ENCODE measurements around the gene ASTN2. TPM values are rescaled to one million over a fixed set of nuclear protein-coding genes. Genes with fewer than 3 reads are reported as not detected.

The ASTN2 gene
- total and polyA plus RNA-seq, 2 donors (not counting 3 experiments of a cell fraction or from before 2014, with no cell fraction given), result 1.0 to 1.9 TPM

DNA sequence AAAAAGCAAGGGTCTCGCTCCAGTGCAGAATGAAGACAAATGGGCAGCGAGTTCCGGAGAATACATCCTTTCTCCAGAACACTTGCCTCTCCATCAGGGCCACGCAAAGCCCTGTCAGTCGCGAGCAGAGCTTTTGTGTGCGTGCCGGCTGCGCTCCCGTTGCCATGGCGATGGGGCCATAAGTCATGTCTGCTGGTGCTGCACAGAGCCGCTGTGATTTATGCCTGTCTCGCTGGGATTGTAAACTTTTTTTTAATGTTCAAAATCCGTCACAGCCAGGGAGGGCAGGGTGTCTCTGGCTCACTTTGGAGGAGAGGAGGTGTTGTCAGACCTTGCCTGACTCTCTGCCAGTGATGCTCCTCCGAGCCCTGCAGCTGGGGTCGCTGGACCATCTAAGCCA is 455.0 kb downstream of the ASTN2 start:
- no peak overlapping the region for H2AFZ ChIP-seq (ENCODE audit: low read depth, low read length)
- no peak overlapping the region for H3K27ac ChIP-seq (ENCODE audit: insufficient read depth, low read depth, low read length)
- no peak overlapping the region for H3K9ac ChIP-seq (replicated peaks; ENCODE audit: extremely low read depth, insufficient read depth, low read length)
- H3K4me1 ChIP-seq (ENCODE audit: control insufficient read depth, extremely low read depth, insufficient read depth, low read length), result no peaks in the 10 kb centered on the region
- intact Hi-C loops (cut with micrococcal nuclease), result no loop called here
- no peak overlapping the region for H3K4me3 ChIP-seq (replicated peaks in 1 of 3; ENCODE audit: insufficient read depth in 1 of 3, low read depth in 1 of 3, low read length in 3 of 3)
- TF ChIP-seq POLR2A (IDR thresholded peaks at IDR 0.05; ENCODE audit: low read depth, low read length) (no peak), EZH2 (IDR thresholded peaks at IDR 0.05; ENCODE audit: borderline replicate concordance, low read depth, low read length, severe bottlenecking) (no peak), GATA2 (IDR thresholded peaks at IDR 0.05; ENCODE audit: insufficient read depth, insufficient read length, low read depth, low read length) (no peak), JUN (IDR thresholded peaks at IDR 0.05; ENCODE audit: borderline replicate concordance, insufficient read depth, insufficient read length, low read depth) (no peak), POLR2AphosphoS5 (IDR thresholded peaks at IDR 0.05; ENCODE audit: insufficient read depth, low read depth, low read length) (no peak), FOS (IDR thresholded peaks at IDR 0.05; ENCODE audit: borderline replicate concordance, insufficient read depth, low read length) (no peak), MYC (IDR thresholded peaks at IDR 0.05; ENCODE audit: low read depth, low read length) (no peak)
- TF ChIP-seq, protein P1, sequence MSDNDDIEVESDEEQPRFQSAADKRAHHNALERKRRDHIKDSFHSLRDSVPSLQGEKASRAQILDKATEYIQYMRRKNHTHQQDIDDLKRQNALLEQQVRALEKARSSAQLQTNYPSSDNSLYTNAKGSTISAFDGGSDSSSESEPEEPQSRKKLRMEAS (IDR thresholded peaks at IDR 0.05; ENCODE audit: insufficient read depth, insufficient read length), result no peak
- TF ChIP-seq, protein P2, sequence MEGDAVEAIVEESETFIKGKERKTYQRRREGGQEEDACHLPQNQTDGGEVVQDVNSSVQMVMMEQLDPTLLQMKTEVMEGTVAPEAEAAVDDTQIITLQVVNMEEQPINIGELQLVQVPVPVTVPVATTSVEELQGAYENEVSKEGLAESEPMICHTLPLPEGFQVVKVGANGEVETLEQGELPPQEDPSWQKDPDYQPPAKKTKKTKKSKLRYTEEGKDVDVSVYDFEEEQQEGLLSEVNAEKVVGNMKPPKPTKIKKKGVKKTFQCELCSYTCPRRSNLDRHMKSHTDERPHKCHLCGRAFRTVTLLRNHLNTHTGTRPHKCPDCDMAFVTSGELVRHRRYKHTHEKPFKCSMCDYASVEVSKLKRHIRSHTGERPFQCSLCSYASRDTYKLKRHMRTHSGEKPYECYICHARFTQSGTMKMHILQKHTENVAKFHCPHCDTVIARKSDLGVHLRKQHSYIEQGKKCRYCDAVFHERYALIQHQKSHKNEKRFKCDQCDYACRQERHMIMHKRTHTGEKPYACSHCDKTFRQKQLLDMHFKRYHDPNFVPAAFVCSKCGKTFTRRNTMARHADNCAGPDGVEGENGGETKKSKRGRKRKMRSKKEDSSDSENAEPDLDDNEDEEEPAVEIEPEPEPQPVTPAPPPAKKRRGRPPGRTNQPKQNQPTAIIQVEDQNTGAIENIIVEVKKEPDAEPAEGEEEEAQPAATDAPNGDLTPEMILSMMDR (IDR thresholded peaks at IDR 0.05; ENCODE audit: extremely low read depth in 1 of 2, insufficient read depth in 1 of 2, low read depth in 1 of 2, low read length in 2 of 2), result no peak
- peaks cover 9% of the 10 kb centered on the region for H3K9me3 ChIP-seq (replicated peaks; ENCODE audit: control insufficient read depth, insufficient read depth, low read length)
- POLR2A ChIA-PET, result no interaction called here
- H3K79me2 ChIP-seq (ENCODE audit: control insufficient read depth, insufficient read depth, low read length), result no peaks in the 10 kb centered on the region
- no TSS peak for BruUV-seq (replicated peaks)
- no peaks in the 10 kb centered on the region for H3K9me1 ChIP-seq (replicated peaks; ENCODE audit: control insufficient read depth, extremely low read depth, insufficient read depth, low read length)
- CTCF ChIA-PET, result no interaction called here
- DNase-seq (ENCODE audit: low read depth, low spot score) (no peak), FAIRE-seq (no peak)
- no peaks in the 10 kb centered on the region for H3K36me3 ChIP-seq (ENCODE audit: control insufficient read depth in 2 of 2, extremely low read depth in 1 of 2, insufficient read depth in 2 of 2, low read length in 2 of 2)
- no peaks in the 10 kb centered on the region for H4K20me1 ChIP-seq (replicated peaks; ENCODE audit: control insufficient read depth, extremely low read depth, insufficient read depth, low read length)
- dilution Hi-C loops (cut with MboI; ENCODE audit: extremely low pct_ligation_motif_present, low sequenced_read_pairs), result no loop called here
- H3K4me2 ChIP-seq (ENCODE audit: insufficient read depth, low read length), result no peak overlapping the region
- no peaks in the 10 kb centered on the region for H3K27me3 ChIP-seq (ENCODE audit: control insufficient read depth in 2 of 2, insufficient read depth in 2 of 2, low read length in 2 of 2)

Data from endothelial cell of umbilical vein (primary cell).